ENCODE results near the gene NR5A1. TPM values are rescaled to one million over a fixed set of nuclear protein-coding genes. Genes with fewer than 3 reads are reported as not detected.

The NR5A1 gene
- polyA plus RNA-seq, 4 donors: 0.01 to 0.27 (median 0.16) TPM

- FAIRE-seq (no peak), DNase-seq (no peak)
- Histone ChIP-seq H3K4me3 (ENCODE audit: low read depth in 1 of 3, low read length in 3 of 3) (no peak overlapping the region), H3K4me1 (ENCODE audit: control insufficient read depth in 3 of 3, insufficient read depth in 2 of 3, low read depth in 1 of 3, low read length in 2 of 3) (no peaks in the 10 kb centered on the region), H3K27me3 (ENCODE audit: control insufficient read depth in 3 of 3, insufficient read depth in 3 of 3, low read length in 3 of 3) (no peaks in the 10 kb centered on the region), H3K36me3 (ENCODE audit: control insufficient read depth in 3 of 3, insufficient read depth in 2 of 3, low read depth in 1 of 3, low read length in 3 of 3) (peaks cover 0 to 15% (median 2%) of the 10 kb centered on the region in 3 donors), H3K27ac (ENCODE audit: low read depth in 1 of 3, low read length in 2 of 3) (no peak overlapping the region), H3K9me3 (ENCODE audit: control insufficient read depth in 2 of 2, insufficient read depth in 1 of 2, low read depth in 1 of 2, low read length in 1 of 2) (no peaks in the 10 kb centered on the region)
These were observed 34.6 kb upstream of the NR5A1 start for GRCh38 chr9:124541824-124542223.

- H3K4me1 ChIP-seq (ENCODE audit: control insufficient read depth in 3 of 3, insufficient read depth in 2 of 3, low read depth in 1 of 3, low read length in 2 of 3): no peaks in the 10 kb centered on the region
- H3K9me3 ChIP-seq (ENCODE audit: control insufficient read depth in 2 of 2, insufficient read depth in 1 of 2, low read depth in 1 of 2, low read length in 1 of 2): no peaks in the 10 kb centered on the region
- no peak overlapping the region for H3K27ac ChIP-seq (ENCODE audit: low read depth in 1 of 3, low read length in 2 of 3)
- peak in 1 of 2 donors; percentile 66 for DNase-seq
- H3K27me3 ChIP-seq (ENCODE audit: control insufficient read depth in 3 of 3, insufficient read depth in 3 of 3, low read length in 3 of 3): no peaks in the 10 kb centered on the region
- 59 to 75% (median 71%) methylated on average over 8 of the region's 8 CpGs for WGBS, 3 donors
- H3K36me3 ChIP-seq (ENCODE audit: control insufficient read depth in 3 of 3, insufficient read depth in 2 of 3, low read depth in 1 of 3, low read length in 3 of 3): peaks cover 0 to 40% (median 2%) of the 10 kb centered on the region in 3 donors
- FAIRE-seq: no peak
- H3K4me3 ChIP-seq (ENCODE audit: low read depth in 1 of 3, low read length in 3 of 3): no peak overlapping the region
These were observed 30.7 kb upstream of the NR5A1 start for GRCh38 chr9:124537926-124538325.

- FAIRE-seq: no peak
- peaks cover 0 to 41% (median 2%) of the 10 kb centered on the region in 3 donors for H3K36me3 ChIP-seq (ENCODE audit: control insufficient read depth in 3 of 3, insufficient read depth in 2 of 3, low read depth in 1 of 3, low read length in 3 of 3)
- H3K27ac ChIP-seq (ENCODE audit: low read depth in 1 of 3, low read length in 2 of 3): no peak overlapping the region
- no peaks in the 10 kb centered on the region for H3K4me1 ChIP-seq (ENCODE audit: control insufficient read depth in 3 of 3, insufficient read depth in 2 of 3, low read depth in 1 of 3, low read length in 2 of 3)
- DNase-seq: no peak
- 87 to 95% (median 90%) methylated on average over 10 of the region's 10 CpGs for WGBS, 3 donors
- no peak overlapping the region for H3K4me3 ChIP-seq (ENCODE audit: low read depth in 1 of 3, low read length in 3 of 3)
- H3K9me3 ChIP-seq (ENCODE audit: control insufficient read depth in 2 of 2, insufficient read depth in 1 of 2, low read depth in 1 of 2, low read length in 1 of 2): no peaks in the 10 kb centered on the region
- H3K27me3 ChIP-seq (ENCODE audit: control insufficient read depth in 3 of 3, insufficient read depth in 3 of 3, low read length in 3 of 3): no peaks in the 10 kb centered on the region
These were observed 28.6 kb upstream of the NR5A1 start for GRCh38 chr9:124535846-124536245.

- Histone ChIP-seq H3K27ac (ENCODE audit: low read depth in 1 of 3, low read length in 2 of 3) (no peak overlapping the region), H3K36me3 (ENCODE audit: control insufficient read depth in 3 of 3, insufficient read depth in 2 of 3, low read depth in 1 of 3, low read length in 3 of 3) (peaks cover 0 to 32% (median 2%) of the 10 kb centered on the region in 3 donors), H3K4me3 (ENCODE audit: low read depth in 1 of 3, low read length in 3 of 3) (no peak overlapping the region), H3K9me3 (ENCODE audit: control insufficient read depth in 2 of 2, insufficient read depth in 1 of 2, low read depth in 1 of 2, low read length in 1 of 2) (no peaks in the 10 kb centered on the region), H3K4me1 (ENCODE audit: control insufficient read depth in 3 of 3, insufficient read depth in 2 of 3, low read depth in 1 of 3, low read length in 2 of 3) (no peaks in the 10 kb centered on the region), H3K27me3 (ENCODE audit: control insufficient read depth in 3 of 3, insufficient read depth in 3 of 3, low read length in 3 of 3) (no peaks in the 10 kb centered on the region)
- 84 to 91% (median 84%) methylated on average over 2 of the region's 2 CpGs for WGBS, 3 donors
- FAIRE-seq (no peak), DNase-seq (no peak)
These were observed 25.7 kb upstream of the NR5A1 start for GRCh38 chr9:124532897-124533296.

- H3K27ac ChIP-seq (ENCODE audit: low read depth in 1 of 3, low read length in 2 of 3): no peak overlapping the region
- H3K9me3 ChIP-seq (ENCODE audit: control insufficient read depth in 2 of 2, insufficient read depth in 1 of 2, low read depth in 1 of 2, low read length in 1 of 2): no peaks in the 10 kb centered on the region
- H3K27me3 ChIP-seq (ENCODE audit: control insufficient read depth in 3 of 3, insufficient read depth in 3 of 3, low read length in 3 of 3): no peaks in the 10 kb centered on the region
- H3K4me1 ChIP-seq (ENCODE audit: control insufficient read depth in 3 of 3, insufficient read depth in 2 of 3, low read depth in 1 of 3, low read length in 2 of 3): no peaks in the 10 kb centered on the region
- FAIRE-seq (no peak), DNase-seq (no peak)
- WGBS, 3 donors: 65 to 83% (median 73%) methylated on average over 2 of the region's 2 CpGs
- H3K4me3 ChIP-seq (ENCODE audit: low read depth in 1 of 3, low read length in 3 of 3): no peak overlapping the region
- H3K36me3 ChIP-seq (ENCODE audit: control insufficient read depth in 3 of 3, insufficient read depth in 2 of 3, low read depth in 1 of 3, low read length in 3 of 3): peaks cover 0 to 29% (median 2%) of the 10 kb centered on the region in 3 donors
These were observed 23.9 kb upstream of the NR5A1 start for GRCh38 chr9:124531115-124531514.

GRCh38 chr9:124530246-124530645, 23.0 kb upstream of the NR5A1 start:
- DNase-seq: no peak
- Histone ChIP-seq H3K4me1 (ENCODE audit: control insufficient read depth in 3 of 3, insufficient read depth in 2 of 3, low read depth in 1 of 3, low read length in 2 of 3) (no peaks in the 10 kb centered on the region), H3K9me3 (ENCODE audit: control insufficient read depth in 2 of 2, insufficient read depth in 1 of 2, low read depth in 1 of 2, low read length in 1 of 2) (no peaks in the 10 kb centered on the region), H3K36me3 (ENCODE audit: control insufficient read depth in 3 of 3, insufficient read depth in 2 of 3, low read depth in 1 of 3, low read length in 3 of 3) (peaks cover 0 to 27% (median 2%) of the 10 kb centered on the region in 3 donors), H3K27ac (ENCODE audit: low read depth in 1 of 3, low read length in 2 of 3) (no peak overlapping the region), H3K4me3 (ENCODE audit: low read depth in 1 of 3, low read length in 3 of 3) (no peak overlapping the region), H3K27me3 (ENCODE audit: control insufficient read depth in 3 of 3, insufficient read depth in 3 of 3, low read length in 3 of 3) (no peaks in the 10 kb centered on the region)
- 78 to 90% (median 84%) methylated on average over 4 of the region's 4 CpGs for WGBS, 3 donors
- no peak for FAIRE-seq

GRCh38 chr9:124527781-124528180, 20.6 kb upstream of the NR5A1 start:
- no peaks in the 10 kb centered on the region for H3K9me3 ChIP-seq (ENCODE audit: control insufficient read depth in 2 of 2, insufficient read depth in 1 of 2, low read depth in 1 of 2, low read length in 1 of 2)
- no peak for FAIRE-seq
- H3K4me3 ChIP-seq (ENCODE audit: low read depth in 1 of 3, low read length in 3 of 3): no peak overlapping the region
- no peaks in the 10 kb centered on the region for H3K4me1 ChIP-seq (ENCODE audit: control insufficient read depth in 3 of 3, insufficient read depth in 2 of 3, low read depth in 1 of 3, low read length in 2 of 3)
- no peak for DNase-seq
- H3K27me3 ChIP-seq (ENCODE audit: control insufficient read depth in 3 of 3, insufficient read depth in 3 of 3, low read length in 3 of 3): no peaks in the 10 kb centered on the region
- H3K27ac ChIP-seq (ENCODE audit: low read depth in 1 of 3, low read length in 2 of 3): no peak overlapping the region
- WGBS, 3 donors: 82 to 86% (median 84%) methylated on average over 3 of the region's 3 CpGs
- H3K36me3 ChIP-seq (ENCODE audit: control insufficient read depth in 3 of 3, insufficient read depth in 2 of 3, low read depth in 1 of 3, low read length in 3 of 3): peaks cover 0 to 11% (median 2%) of the 10 kb centered on the region in 3 donors

- no peak overlapping the region for H3K27ac ChIP-seq (ENCODE audit: low read depth in 1 of 3, low read length in 2 of 3)
- WGBS, 3 donors: 93 to 95% (median 94%) methylated on average over 2 of the region's 2 CpGs
- H3K4me1 ChIP-seq (ENCODE audit: control insufficient read depth in 3 of 3, insufficient read depth in 2 of 3, low read depth in 1 of 3, low read length in 2 of 3): peaks cover 0 to 8% (median 0%) of the 10 kb centered on the region in 3 donors
- no peak for DNase-seq
- no peaks in the 10 kb centered on the region for H3K27me3 ChIP-seq (ENCODE audit: control insufficient read depth in 3 of 3, insufficient read depth in 3 of 3, low read length in 3 of 3)
- no peaks in the 10 kb centered on the region for H3K9me3 ChIP-seq (ENCODE audit: control insufficient read depth in 2 of 2, insufficient read depth in 1 of 2, low read depth in 1 of 2, low read length in 1 of 2)
- H3K36me3 ChIP-seq (ENCODE audit: control insufficient read depth in 3 of 3, insufficient read depth in 2 of 3, low read depth in 1 of 3, low read length in 3 of 3): peaks cover 0 to 20% (median 2%) of the 10 kb centered on the region in 3 donors
- no peak for FAIRE-seq
- H3K4me3 ChIP-seq (ENCODE audit: low read depth in 1 of 3, low read length in 3 of 3): no peak overlapping the region
These were observed 19.0 kb upstream of the NR5A1 start for GRCh38 chr9:124526174-124526573.

Data from small intestine (tissue), 7 donors.